HCT116 (cell line): ENCODE results near the gene EEF1AKMT4. TPM values are rescaled to one million over a fixed set of nuclear protein-coding genes. Genes with fewer than 3 reads are reported as not detected.

Experiments
- ATAC-seq: fragments of 200-7000 bp; cut with Tn5 transposase; 2 replicates; pipeline ENCODE4 v1.9.1; 2020; ENCODE audit warnings: mild to moderate bottlenecking, moderate library complexity
- BruUV-seq: library from RNA; stranded (reverse); fragments of 400-500 nt; replicated peaks from 2 replicates; lab custom pipeline; 2021; lab: Mats Ljungman, UMichigan
- CTCF ChIA-PET: fragments of 300-600 bp; sonication (Branson Sonifier 250); formaldehyde crosslinking; loops from one replicate; lab custom pipeline; 2021; ENCODE audit warnings: antibody characterized with exemption; lab: Charles Lee
- POLR2A ChIA-PET: fragments of 300-600, 350-600 bp; sonication (Branson Sonifier 250); formaldehyde crosslinking; loops from one replicate; lab custom pipeline; 2021; ENCODE audit warnings: antibody characterized with exemption; lab: Charles Lee
- RAD21 ChIA-PET, 2 experiments: fragments of 300-600 bp; sonication (Branson Sonifier 250); formaldehyde crosslinking; loops; one replicate each; lab custom pipeline; 2023; ENCODE audit warnings: low total read pairs in 2 of 2; ENCODE audit not compliant: uncharacterized antibody in 2 of 2, unreplicated experiment in 2 of 2, low non-redundant PET in 1 of 2; lab: Charles Lee
- DNase-seq: peaks from one replicate; pipeline ENCODE4 v3.0.0-alpha.2; 2010; ENCODE audit warnings: low read depth, low spot score
- H2AFZ ChIP-seq: fragments of 200-600 bp; shearing (Covaris generic), sonication (generic); 2 replicates; pipeline ENCODE4 v1.6.1; 2017; ENCODE audit warnings: low read depth, mixed run types, mixed read lengths, antibody characterized with exemption, low read length; ENCODE audit not compliant: poor library complexity, severe bottlenecking
- H3K27ac ChIP-seq: 2 replicates; pipeline ENCODE4 v1.5.1; 2012; ENCODE audit warnings: low read depth, low read length
- H3K27me3 ChIP-seq: fragments of 200-600 bp; sonication (generic); 2 replicates; pipeline ENCODE4 v1.6.1; 2016; ENCODE audit warnings: mixed run types, low read length, mixed read lengths; ENCODE audit not compliant: insufficient read depth
- H3K36me3 ChIP-seq, 2 experiments: fragments of 200-500 bp in 1 of 2; fragments of 200-600 bp in 1 of 2; sonication (Bioruptor generic) in 1 of 2; sonication (generic) in 1 of 2; 2 replicates each; pipeline versions ENCODE4 v1.5.1 to v1.6.1; 2014 to 2016; ENCODE audit warnings: low read length in 2 of 2, inconsistent platforms in 1 of 2, mixed read lengths in 1 of 2, mixed run types in 1 of 2; ENCODE audit not compliant: insufficient read depth in 2 of 2, control insufficient read depth in 1 of 2
- H3K4me1 ChIP-seq, 2 experiments: fragments of 200-600 bp in 1 of 2; sonication (generic) in 1 of 2; 2 replicates each; pipeline versions ENCODE4 v1.5.1 to v1.6.1; 2012 to 2017; ENCODE audit warnings: low read length in 2 of 2, inconsistent platforms in 1 of 2, mild to moderate bottlenecking in 1 of 2, mixed read lengths in 1 of 2, mixed run types in 1 of 2, moderate library complexity in 1 of 2; ENCODE audit not compliant: insufficient read depth in 2 of 2, control insufficient read depth in 1 of 2
- H3K4me2 ChIP-seq: fragments of 200-600 bp; sonication (generic); 2 replicates; pipeline ENCODE4 v1.6.1; 2017; ENCODE audit warnings: mixed run types, low read length, mixed read lengths
- H3K4me3 ChIP-seq, 2 experiments: fragments of 200-600 bp in 1 of 2; sonication (generic) in 1 of 2; replicated peaks in 1 of 2; 2 replicates each; pipeline ENCODE4 v1.5.1; 2011 to 2016; ENCODE audit warnings: low read length in 2 of 2, control low read depth in 1 of 2, low read depth in 1 of 2, mild to moderate bottlenecking in 1 of 2, mixed read lengths in 1 of 2, mixed run types in 1 of 2
- H3K79me2 ChIP-seq: fragments of 200-600 bp; sonication (generic); 2 replicates; pipeline ENCODE4 v1.6.1; 2017; ENCODE audit warnings: mild to moderate bottlenecking, mixed run types, low read length, moderate library complexity, mixed read lengths; ENCODE audit not compliant: insufficient read depth
- H3K9ac ChIP-seq: fragments of 200-600 bp; sonication (generic); 2 replicates; pipeline ENCODE4 v1.6.1; 2016; ENCODE audit warnings: low read length, mixed read lengths
- H3K9me2 ChIP-seq: fragments of 200-600 bp; sonication (generic), shearing (Covaris generic); 2 replicates; pipeline ENCODE4 v1.6.1; 2017; ENCODE audit warnings: mixed run types, mild to moderate bottlenecking, moderate library complexity; ENCODE audit not compliant: insufficient read depth
- H3K9me3 ChIP-seq, 2 experiments: fragments of 200-500 bp in 1 of 2; fragments of 200-600 bp in 1 of 2; sonication (Bioruptor generic) in 1 of 2; sonication (generic) in 1 of 2; 2 replicates each; pipeline ENCODE4 v1.6.1; 2014 to 2017; ENCODE audit warnings: low read length in 2 of 2, mixed read lengths in 2 of 2, inconsistent platforms in 1 of 2, low read depth in 1 of 2, mild to moderate bottlenecking in 1 of 2, mixed run types in 1 of 2, moderate library complexity in 1 of 2; ENCODE audit not compliant: control insufficient read depth in 1 of 2, insufficient read depth in 1 of 2
- H4K20me1 ChIP-seq: fragments of 200-600 bp; sonication (generic), shearing (Covaris generic); 2 replicates; pipeline ENCODE4 v1.6.1; 2017; ENCODE audit warnings: mixed run types, mild to moderate bottlenecking, moderate library complexity; ENCODE audit not compliant: insufficient read depth
- CEBPB ChIP-seq: IDR thresholded peaks from 2 replicates; pipeline ENCODE4 v1.6.1; 2012; ENCODE audit warnings: low read depth
- intact Hi-C: fragments of 100-400 bp; cut with micrococcal nuclease; formaldehyde crosslinking; loops from 2 replicates; pipeline ENCODE4 v1.10.0; 2022
- total RNA-seq: library from RNA; stranded (reverse); gene quantifications from one replicate; pipeline ENCODE4 v1.2.1, GENCODE V29; 2021; ENCODE audit not compliant: unreplicated experiment
- TF ChIP-seq, protein P1 (sequence below): IDR thresholded peaks from 2 replicates; pipeline ENCODE4 v1.6.1; 2012; ENCODE audit warnings: low read depth

Gene EEF1AKMT4
- total RNA-seq, 1 experiment from 2014 or later = 10.5 TPM

GRCh38 chr3:184259878-184260723 is 10.6 kb downstream of the EEF1AKMT4 start:
- DNase-seq (no peak), ATAC-seq (no peak)
- ChIA-PET POLR2A (no interaction called here), RAD21 (no interaction called here), CTCF (no interaction called here)
- Histone ChIP-seq H3K79me2 (no peaks in the 10 kb centered on the region), H3K36me3 (no peaks in the 10 kb centered on the region; a peak in 1 of 4 replicates), H3K27ac (no peak overlapping the region; the same call in 1 of the 2 replicates), H3K27me3 (no peaks in the 10 kb centered on the region), H3K4me3 (peak overlapping the region in 1 of 2 experiments; percentile 32; a peak in 1 of 4 replicates), H3K9me3 (no peaks in the 10 kb centered on the region), H3K9ac (no peak overlapping the region), H3K4me2 (peak overlapping the region; percentile 73), H2AFZ (no peak overlapping the region), H3K4me1 (peaks cover 3 to 24% of the 10 kb centered on the region in 2 experiments; a peak in 3 of 4 replicates), H4K20me1 (no peaks in the 10 kb centered on the region), H3K9me2 (no peaks in the 10 kb centered on the region)
- no peak for TF ChIP-seq CEBPB
- TF ChIP-seq, protein P1, sequence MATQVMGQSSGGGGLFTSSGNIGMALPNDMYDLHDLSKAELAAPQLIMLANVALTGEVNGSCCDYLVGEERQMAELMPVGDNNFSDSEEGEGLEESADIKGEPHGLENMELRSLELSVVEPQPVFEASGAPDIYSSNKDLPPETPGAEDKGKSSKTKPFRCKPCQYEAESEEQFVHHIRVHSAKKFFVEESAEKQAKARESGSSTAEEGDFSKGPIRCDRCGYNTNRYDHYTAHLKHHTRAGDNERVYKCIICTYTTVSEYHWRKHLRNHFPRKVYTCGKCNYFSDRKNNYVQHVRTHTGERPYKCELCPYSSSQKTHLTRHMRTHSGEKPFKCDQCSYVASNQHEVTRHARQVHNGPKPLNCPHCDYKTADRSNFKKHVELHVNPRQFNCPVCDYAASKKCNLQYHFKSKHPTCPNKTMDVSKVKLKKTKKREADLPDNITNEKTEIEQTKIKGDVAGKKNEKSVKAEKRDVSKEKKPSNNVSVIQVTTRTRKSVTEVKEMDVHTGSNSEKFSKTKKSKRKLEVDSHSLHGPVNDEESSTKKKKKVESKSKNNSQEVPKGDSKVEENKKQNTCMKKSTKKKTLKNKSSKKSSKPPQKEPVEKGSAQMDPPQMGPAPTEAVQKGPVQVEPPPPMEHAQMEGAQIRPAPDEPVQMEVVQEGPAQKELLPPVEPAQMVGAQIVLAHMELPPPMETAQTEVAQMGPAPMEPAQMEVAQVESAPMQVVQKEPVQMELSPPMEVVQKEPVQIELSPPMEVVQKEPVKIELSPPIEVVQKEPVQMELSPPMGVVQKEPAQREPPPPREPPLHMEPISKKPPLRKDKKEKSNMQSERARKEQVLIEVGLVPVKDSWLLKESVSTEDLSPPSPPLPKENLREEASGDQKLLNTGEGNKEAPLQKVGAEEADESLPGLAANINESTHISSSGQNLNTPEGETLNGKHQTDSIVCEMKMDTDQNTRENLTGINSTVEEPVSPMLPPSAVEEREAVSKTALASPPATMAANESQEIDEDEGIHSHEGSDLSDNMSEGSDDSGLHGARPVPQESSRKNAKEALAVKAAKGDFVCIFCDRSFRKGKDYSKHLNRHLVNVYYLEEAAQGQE = peak; percentile 51
- BruUV-seq = no TSS peak
- intact Hi-C loops = no loop called here
